Kidney (tissue), 14 donors: Measurements from ENCODE around the gene PGLYRP3. TPM values are rescaled to one million over a fixed set of nuclear protein-coding genes. Genes with fewer than 3 reads are reported as not detected.
A peak's percentile ranks its signal among the peaks of the same experiment; 100 is the strongest.
"Not testable (repeated sequence)": the region's sequence is repeated elsewhere in the genome, so short reads cannot be mapped to it uniquely, and the experiment has no call there.

ENCODE experiments used
- DNase-seq, 5 donors: peaks; one replicate each; pipeline ENCODE4 v3.0.0-alpha.2; 2013 to 2020
- FAIRE-seq: peaks from 2 replicates; lab custom pipeline; 2012; peaks lifted over from hg19 to GRCh38; lab: Jason Lieb, UNC
- H3K27ac ChIP-seq, 2 donors: one replicate each; pipeline ENCODE4 v1.7.0; 2013; ENCODE audit warnings: low read depth in 2 of 2, low read length in 2 of 2, inconsistent platforms in 1 of 2
- H3K27me3 ChIP-seq: one replicate; pipeline ENCODE4 v1.7.1; 2013; ENCODE audit warnings: low read length, inconsistent platforms; ENCODE audit not compliant: control insufficient read depth, insufficient read depth
- H3K36me3 ChIP-seq, 3 donors: one replicate each; pipeline versions ENCODE4 v1.7.0 to v1.7.1; 2013; ENCODE audit warnings: low read length in 3 of 3, control low read depth in 1 of 3, inconsistent platforms in 1 of 3; ENCODE audit not compliant: insufficient read depth in 3 of 3, control insufficient read depth in 2 of 3
- H3K4me1 ChIP-seq, 3 donors: one replicate each; pipeline versions ENCODE4 v1.7.0 to v1.7.1; 2013; ENCODE audit warnings: low read length in 3 of 3, inconsistent platforms in 1 of 3, low read depth in 1 of 3; ENCODE audit not compliant: control insufficient read depth in 2 of 3, insufficient read depth in 2 of 3
- H3K4me3 ChIP-seq, 3 donors: one replicate each; pipeline versions ENCODE4 v1.7.0 to v1.8.1; 2013; ENCODE audit warnings: low read length in 3 of 3, control low read depth in 1 of 3, inconsistent platforms in 1 of 3
- H3K9ac ChIP-seq, 3 donors: one replicate each; pipeline versions ENCODE4 v1.7.0 to v1.7.1; 2013; ENCODE audit warnings: low read length in 3 of 3, control low read depth in 1 of 3, inconsistent platforms in 1 of 3
- H3K9me3 ChIP-seq, 3 donors: one replicate each; pipeline versions ENCODE4 v1.7.0 to v1.7.1; 2013; ENCODE audit warnings: low read length in 3 of 3, control low read depth in 1 of 3, inconsistent platforms in 1 of 3; ENCODE audit not compliant: control insufficient read depth in 2 of 3, insufficient read depth in 1 of 3
- CTCF ChIP-seq: IDR thresholded peaks from 3 replicates; pipeline ENCODE4 v1.5.1; 2012; ENCODE audit warnings: mild to moderate bottlenecking, moderate library complexity, borderline replicate concordance; ENCODE audit not compliant: insufficient read depth; ENCODE audit errors: extremely low read depth
- intact Hi-C: fragments of 100-400 bp; cut with DNase I; formaldehyde crosslinking; loops from one replicate; pipeline ENCODE4 v1.11.1; 2022
- polyA plus RNA-seq: library from polyadenylated mRNA; stranded (reverse); fragments of 350-450 nt; fragmentation: Illumina TruSeq; extraction: RNeasy Lipid Tissue Mini Kit (QIAGEN cat#74804); gene quantifications from one replicate; pipeline ENCODE4 v1.2.3, GENCODE V29; 2014; ENCODE audit warnings: low read depth, low replicate concordance; ENCODE audit not compliant: insufficient read depth
- total RNA-seq: library from RNA; stranded (reverse); fragmentation: NEBNext Ultra II Directional; extraction: Animal tissue kit (Norgen Biotek cat#: 25700); gene quantifications from one replicate; pipeline ENCODE4 v1.2.1, GENCODE V29; 2021
- donor health status: control.
- donor health status: control.
- donor health status: control.
- donor health status: control.
- donor health status: control.
- donor health status: DM: yes; HTN: yes; CAD: no.
- donor health status: Normal renal cell carcinoma (clear cell type).

Gene PGLYRP3
- total and polyA plus RNA-seq, 2 donors from 2014 or later: not detected

- TF ChIP-seq CTCF: no peak
- DNase-seq: peak in 1 of 5 donors; percentile 23
- no peaks in the 10 kb centered on the region for H3K36me3 ChIP-seq
- intact Hi-C loops: loop anchor here (10.0 kb wide), 1 partner anchor 145 kb away; no protein-coding TSS in a partner anchor
- no peaks in the 10 kb centered on the region for H3K4me1 ChIP-seq
- FAIRE-seq: no peak
- H3K27ac ChIP-seq: no peak overlapping the region
- no peak overlapping the region for H3K4me3 ChIP-seq
- no peaks in the 10 kb centered on the region for H3K27me3 ChIP-seq
- H3K9me3 ChIP-seq: no peaks in the 10 kb centered on the region
- no peak overlapping the region for H3K9ac ChIP-seq
These were observed 36.9 kb upstream of the PGLYRP3 start for GRCh38 chr1:153349363-153350320.

- Histone ChIP-seq H3K27ac (no peak within 1 kb of the TSS), H3K36me3 (no peaks in the 10 kb centered on the region), H3K4me3 (no peak within 1 kb of the TSS), H3K9ac (no peak within 1 kb of the TSS), H3K27me3 (no peaks in the 10 kb centered on the region), H3K9me3 (no peaks in the 10 kb centered on the region), H3K4me1 (no peaks in the 10 kb centered on the region)
- FAIRE-seq (no peak), DNase-seq (peak in 1 of 5 donors; percentile 6)
- TF ChIP-seq CTCF: no peak
- intact Hi-C loops: no loop called here
These were observed 36.0 kb upstream of the PGLYRP3 start, which contains the start of gene PGLYRP4 for GRCh38 chr1:153348511-153349362. TSS of gene PGLYRP4 (minus strand) at chr1:153348841. CDS start at chr1:153347932, 909 bp downstream.

GRCh38 chr1:153347856-153348255 lies 35.1 kb upstream of the PGLYRP3 start:
- intact Hi-C loops: no loop called here
- no peak for TF ChIP-seq CTCF

GRCh38 chr1:153347049-153347448 lies 34.3 kb upstream of the PGLYRP3 start:
- H3K27me3 ChIP-seq, H3K4me1 ChIP-seq, intact Hi-C loops, H3K9ac ChIP-seq, H3K4me3 ChIP-seq, H3K9me3 ChIP-seq, H3K27ac ChIP-seq, FAIRE-seq, H3K36me3 ChIP-seq: not testable (repeated sequence)
- peak in 1 of 5 donors; percentile 9 for DNase-seq

More at GRCh38 chr1:153347856-153348255, 35.1 kb upstream of the PGLYRP3 start:
- H3K27me3 ChIP-seq: no peaks in the 10 kb centered on the region
- no peak for FAIRE-seq
- H3K4me3 ChIP-seq: no peak overlapping the region
- H3K9ac ChIP-seq: no peak overlapping the region
- no peaks in the 10 kb centered on the region for H3K9me3 ChIP-seq
- DNase-seq: peak in 1 of 5 donors; percentile 8
- H3K27ac ChIP-seq: no peak overlapping the region
- H3K4me1 ChIP-seq: no peaks in the 10 kb centered on the region
- no peaks in the 10 kb centered on the region for H3K36me3 ChIP-seq
